ENCODE measurements around the gene SHISA3.

- TF ChIP-seq EZH2phosphoT487 (conservative IDR thresholded peaks at IDR 0.05; ENCODE audit: low read length) (no peak), CTCF (IDR thresholded peaks at IDR 0.05; ENCODE audit: insufficient read depth, low read length, poor library complexity, severe bottlenecking) (no peak)
Measured at GRCh38 chr4:42363614-42364013, 33.7 kb upstream of the SHISA3 start.

Data from SU-DHL-6 (cell line).